ENCODE results near the gene SPECC1.
"Not testable (repeated sequence)": the region's sequence is repeated elsewhere in the genome, so short reads cannot be mapped to it uniquely, and the experiment has no call there.

Gene SPECC1

DNA sequence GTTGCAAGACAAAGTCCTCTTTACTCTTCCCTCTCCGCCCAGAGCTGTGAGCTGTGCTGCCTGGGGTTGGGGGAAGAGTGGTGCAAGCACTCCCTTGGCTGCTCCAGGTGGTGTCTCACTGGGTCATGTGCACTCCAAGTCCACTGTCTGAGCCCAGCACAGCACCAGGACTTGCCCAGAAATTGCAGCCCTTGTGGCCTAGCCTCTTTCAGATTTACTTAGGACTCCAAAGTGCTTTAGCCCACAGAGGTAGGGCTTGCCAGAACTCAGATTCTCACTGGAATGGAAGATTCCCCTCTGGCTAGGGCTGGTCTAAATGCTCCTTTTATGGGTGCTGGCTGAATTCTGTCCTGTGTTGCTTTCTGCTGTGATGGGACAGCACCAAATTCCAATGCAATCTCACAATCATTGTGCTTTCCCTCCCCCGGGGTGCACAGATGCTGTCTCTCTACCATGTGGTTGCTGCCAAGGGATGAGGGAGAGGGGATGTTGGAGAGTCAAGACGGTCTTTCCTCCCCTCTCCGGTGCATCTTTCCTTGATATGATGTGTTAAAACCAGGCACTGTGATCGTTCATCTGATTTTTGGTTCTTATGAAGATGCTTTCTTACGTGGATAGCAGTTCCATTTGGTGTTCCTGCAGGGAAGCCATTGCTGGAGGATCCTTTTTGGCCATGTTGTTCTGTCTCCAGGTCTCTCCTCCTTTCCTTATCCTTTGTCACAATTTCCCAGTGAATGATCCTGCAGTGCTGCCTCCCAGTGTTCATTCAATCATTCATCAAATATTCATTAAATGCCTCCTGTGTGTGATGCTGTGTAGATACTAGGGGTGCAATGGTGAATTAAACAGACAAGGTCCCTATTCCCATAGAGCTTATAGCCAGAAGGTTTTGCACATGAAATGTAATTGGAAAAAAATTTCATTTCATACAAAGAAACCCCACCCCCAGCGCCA, 216.3 kb downstream of the SPECC1 start:
- Histone ChIP-seq H3K36me3 (ENCODE audit: control insufficient read depth in 1 of 2, insufficient read depth in 2 of 2, low read length in 2 of 2) (peaks cover 13 to 25% of the 10 kb centered on the region in 2 experiments), H2AK5ac (ENCODE audit: low read length) (no peak overlapping the region), H3K4me1 (ENCODE audit: control insufficient read depth in 1 of 2, insufficient read depth in 2 of 2, low read length in 2 of 2) (peaks cover 22 to 24% of the 10 kb centered on the region in 2 experiments), H2BK5ac (ENCODE audit: low read depth, low read length, poor library complexity) (peak overlapping the region; percentile 75), H3K23ac (ENCODE audit: low read length) (no peak overlapping the region), H2BK12ac (ENCODE audit: low read length) (peak overlapping the region; percentile 62), H3K14ac (ENCODE audit: low read length) (no peak overlapping the region), H4K12ac (ENCODE audit: low read depth, low read length) (no peak overlapping the region), H3K4me2 (ENCODE audit: low read length) (no peak overlapping the region), H3K79me1 (ENCODE audit: low read length) (peaks cover 11% of the 10 kb centered on the region), H3K27me3 (ENCODE audit: insufficient read depth, low read length) (no peaks in the 10 kb centered on the region), H3K79me2 (ENCODE audit: control insufficient read depth, insufficient read depth, low read length, poor library complexity) (peaks cover 7% of the 10 kb centered on the region), H3K4ac (ENCODE audit: low read depth, low read length) (peak overlapping the region; percentile 56), H3K4me3 (ENCODE audit: low read depth, low read length) (no peak overlapping the region), H3K27ac (ENCODE audit: low read depth, low read length) (peak overlapping the region; percentile 72), H4K91ac (ENCODE audit: low read depth, low read length) (no peak overlapping the region), H3K9me3 (ENCODE audit: insufficient read depth, low read depth, low read length) (no peaks in the 10 kb centered on the region), H2AFZ (ENCODE audit: insufficient read depth, low read length, poor library complexity) (no peak overlapping the region), H3K9ac (ENCODE audit: low read length) (no peak overlapping the region), H3K18ac (ENCODE audit: low read length) (peak overlapping the region; percentile 62), H4K8ac (ENCODE audit: low read depth, low read length) (peak overlapping the region; percentile 43), H2BK120ac (ENCODE audit: insufficient read depth, low read length, poor library complexity) (peak overlapping the region; percentile 0)
- no CpG with 5 or more reads among the region's 7 CpGs for WGBS (ENCODE audit: extremely low coverage, insufficient coverage, insufficient read length)
- DNase-seq, result no peak

DNA sequence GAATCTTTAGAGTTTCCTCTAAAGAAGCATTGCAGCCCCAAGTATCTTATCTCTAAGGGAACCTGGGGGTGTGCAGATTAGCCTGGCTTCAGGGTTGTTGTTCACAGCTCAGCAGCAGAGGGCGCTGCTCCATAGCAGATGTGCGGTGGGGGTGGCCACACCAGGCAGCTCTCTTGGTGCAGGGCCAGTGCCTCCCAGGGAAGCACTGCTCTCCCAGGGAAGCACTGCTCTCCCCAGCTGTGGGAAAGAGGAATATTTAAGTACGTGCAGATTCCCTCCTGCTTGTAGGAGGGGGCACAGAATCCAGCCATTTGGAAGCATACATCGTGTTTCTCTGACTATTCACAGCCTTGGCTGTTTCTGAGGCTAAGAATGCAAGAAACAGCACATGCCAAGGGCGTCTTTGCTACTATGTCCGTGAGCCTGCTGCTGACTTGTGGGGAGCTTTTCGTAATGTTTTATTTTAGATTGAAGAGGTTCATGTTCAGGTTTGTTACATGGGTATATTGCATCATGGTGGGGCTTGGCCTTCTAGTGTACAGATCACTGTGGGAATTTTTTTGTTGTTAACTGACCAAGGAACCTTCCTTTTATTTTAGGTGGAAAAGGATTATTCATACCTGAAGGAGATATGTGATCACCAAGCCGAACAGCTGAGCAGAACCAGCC, 217.8 kb downstream of the SPECC1 start:
- no peak overlapping the region for H3K4me2 ChIP-seq (ENCODE audit: low read length)

DNA sequence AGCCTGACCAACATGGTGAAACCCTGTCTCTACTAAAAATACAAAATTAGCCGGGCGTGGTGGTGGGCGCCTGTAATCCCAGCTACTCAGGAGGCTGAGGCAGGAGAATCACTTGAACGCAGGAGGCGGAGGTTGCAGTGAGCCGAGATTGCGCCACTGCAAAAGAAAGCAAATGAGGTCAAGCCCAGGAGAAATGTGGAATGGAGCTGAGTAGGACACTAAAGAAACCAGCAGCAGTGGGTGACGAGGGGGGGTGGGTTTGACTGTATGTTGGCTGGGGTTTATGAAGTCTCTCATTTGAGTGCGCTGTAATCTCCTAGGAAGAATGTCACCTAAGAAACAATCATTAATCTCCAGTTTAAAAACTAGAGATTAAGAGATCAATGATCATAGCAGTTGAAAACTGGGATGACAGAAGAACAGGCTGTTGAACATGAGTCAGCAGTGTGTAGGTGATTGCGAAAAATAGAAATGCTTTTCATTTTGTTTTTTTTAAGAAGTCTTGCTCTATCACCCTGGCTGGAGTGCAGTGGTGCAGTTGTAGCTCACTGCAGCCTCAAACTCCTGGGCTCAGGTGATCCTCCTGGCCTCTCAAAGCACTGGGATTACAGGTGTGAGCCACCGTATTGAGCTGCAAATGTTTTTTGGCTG, 218.7 kb downstream of the SPECC1 start:
- H4K8ac ChIP-seq (ENCODE audit: low read depth, low read length); H3K27me3 ChIP-seq (ENCODE audit: insufficient read depth, low read length); H2BK12ac ChIP-seq (ENCODE audit: low read length); H2AFZ ChIP-seq (ENCODE audit: insufficient read depth, low read length, poor library complexity); H3K9ac ChIP-seq (ENCODE audit: low read length); H2AK5ac ChIP-seq (ENCODE audit: low read length); H3K79me2 ChIP-seq (ENCODE audit: control insufficient read depth, insufficient read depth, low read length, poor library complexity); H3K18ac ChIP-seq (ENCODE audit: low read length); H3K4me3 ChIP-seq (ENCODE audit: low read depth, low read length); H3K4me2 ChIP-seq (ENCODE audit: low read length); H2BK120ac ChIP-seq (ENCODE audit: insufficient read depth, low read length, poor library complexity); H3K23ac ChIP-seq (ENCODE audit: low read length); H3K9me3 ChIP-seq (ENCODE audit: insufficient read depth, low read depth, low read length); H2BK5ac ChIP-seq (ENCODE audit: low read depth, low read length, poor library complexity); H3K14ac ChIP-seq (ENCODE audit: low read length); H4K12ac ChIP-seq (ENCODE audit: low read depth, low read length); H4K91ac ChIP-seq (ENCODE audit: low read depth, low read length); H3K27ac ChIP-seq (ENCODE audit: low read depth, low read length): not testable (repeated sequence)
- Histone ChIP-seq H3K79me1 (ENCODE audit: low read length) (peaks cover 11% of the 10 kb centered on the region), H3K4ac (ENCODE audit: low read depth, low read length) (peak overlapping the region; percentile 42), H3K4me1 (ENCODE audit: control insufficient read depth in 1 of 2, insufficient read depth in 2 of 2, low read length in 2 of 2) (peaks cover 22 to 24% of the 10 kb centered on the region in 2 experiments), H3K36me3 (ENCODE audit: control insufficient read depth in 1 of 2, insufficient read depth in 2 of 2, low read length in 2 of 2) (peaks cover 26 to 47% of the 10 kb centered on the region in 2 experiments)
- peak; percentile 41 to 65 for DNase-seq
- no CpG with 5 or more reads among the region's 11 CpGs for WGBS (ENCODE audit: extremely low coverage, insufficient coverage, insufficient read length)

More for the DNA sequence above, 217.8 kb downstream of the SPECC1 start:
- no peak overlapping the region for H3K27ac ChIP-seq (ENCODE audit: low read depth, low read length)
- peak overlapping the region; percentile 33 for H3K18ac ChIP-seq (ENCODE audit: low read length)
- DNase-seq, result peak; percentile 65 to 80
- WGBS (ENCODE audit: extremely low coverage, insufficient coverage, insufficient read length), result no CpG with 5 or more reads among the region's 8 CpGs
- H3K4ac ChIP-seq (ENCODE audit: low read depth, low read length), result peak overlapping the region; percentile 65
- H3K23ac ChIP-seq (ENCODE audit: low read length), result no peak overlapping the region
- no peak overlapping the region for H3K9ac ChIP-seq (ENCODE audit: low read length)
- H3K27me3 ChIP-seq (ENCODE audit: insufficient read depth, low read length), result no peaks in the 10 kb centered on the region
- H4K12ac ChIP-seq (ENCODE audit: low read depth, low read length), result no peak overlapping the region
- H3K4me3 ChIP-seq (ENCODE audit: low read depth, low read length), result no peak overlapping the region
- no peak overlapping the region for H4K8ac ChIP-seq (ENCODE audit: low read depth, low read length)
- H2BK12ac ChIP-seq (ENCODE audit: low read length), result no peak overlapping the region
- H3K9me3 ChIP-seq (ENCODE audit: insufficient read depth, low read depth, low read length), result no peaks in the 10 kb centered on the region
- no peak overlapping the region for H3K14ac ChIP-seq (ENCODE audit: low read length)
- H2AK5ac ChIP-seq (ENCODE audit: low read length), result no peak overlapping the region
- no peak overlapping the region for H2BK120ac ChIP-seq (ENCODE audit: insufficient read depth, low read length, poor library complexity)
- H3K79me2 ChIP-seq (ENCODE audit: control insufficient read depth, insufficient read depth, low read length, poor library complexity), result peaks cover 6% of the 10 kb centered on the region
- H4K91ac ChIP-seq (ENCODE audit: low read depth, low read length), result no peak overlapping the region
- H2AFZ ChIP-seq (ENCODE audit: insufficient read depth, low read length, poor library complexity), result no peak overlapping the region
- peaks cover 11% of the 10 kb centered on the region for H3K79me1 ChIP-seq (ENCODE audit: low read length)
- H3K4me1 ChIP-seq (ENCODE audit: control insufficient read depth in 1 of 2, insufficient read depth in 2 of 2, low read length in 2 of 2), result peaks cover 22 to 24% of the 10 kb centered on the region in 2 experiments
- H3K36me3 ChIP-seq (ENCODE audit: control insufficient read depth in 1 of 2, insufficient read depth in 2 of 2, low read length in 2 of 2), result peaks cover 19 to 38% of the 10 kb centered on the region in 2 experiments
- no peak overlapping the region for H2BK5ac ChIP-seq (ENCODE audit: low read depth, low read length, poor library complexity)

- H3K4me2 ChIP-seq (ENCODE audit: low read length), result no peak overlapping the region
These were observed 219.3 kb downstream of the SPECC1 start for GRCh38 chr17:20228410-20228809.

More at GRCh38 chr17:20228410-20228809, 219.3 kb downstream of the SPECC1 start:
- H3K36me3 ChIP-seq (ENCODE audit: control insufficient read depth in 1 of 2, insufficient read depth in 2 of 2, low read length in 2 of 2), result peaks cover 26 to 48% of the 10 kb centered on the region in 2 experiments
- H3K4me1 ChIP-seq (ENCODE audit: control insufficient read depth in 1 of 2, insufficient read depth in 2 of 2, low read length in 2 of 2), result peaks cover 22 to 24% of the 10 kb centered on the region in 2 experiments
- no peak overlapping the region for H2AFZ ChIP-seq (ENCODE audit: insufficient read depth, low read length, poor library complexity)
- no peak overlapping the region for H4K91ac ChIP-seq (ENCODE audit: low read depth, low read length)
- no peak overlapping the region for H3K14ac ChIP-seq (ENCODE audit: low read length)
- H3K23ac ChIP-seq (ENCODE audit: low read length), result no peak overlapping the region
- H4K8ac ChIP-seq (ENCODE audit: low read depth, low read length), result no peak overlapping the region
- H2BK120ac ChIP-seq (ENCODE audit: insufficient read depth, low read length, poor library complexity), result no peak overlapping the region
- peaks cover 11% of the 10 kb centered on the region for H3K79me1 ChIP-seq (ENCODE audit: low read length)
- H3K9me3 ChIP-seq (ENCODE audit: insufficient read depth, low read depth, low read length), result no peaks in the 10 kb centered on the region
- H2BK5ac ChIP-seq (ENCODE audit: low read depth, low read length, poor library complexity), result no peak overlapping the region
- no peak overlapping the region for H2BK12ac ChIP-seq (ENCODE audit: low read length)
- H3K27me3 ChIP-seq (ENCODE audit: insufficient read depth, low read length), result no peaks in the 10 kb centered on the region
- H3K18ac ChIP-seq (ENCODE audit: low read length), result no peak overlapping the region
- H3K79me2 ChIP-seq (ENCODE audit: control insufficient read depth, insufficient read depth, low read length, poor library complexity), result peaks cover 5% of the 10 kb centered on the region
- H3K27ac ChIP-seq (ENCODE audit: low read depth, low read length), result no peak overlapping the region
- no peak overlapping the region for H4K12ac ChIP-seq (ENCODE audit: low read depth, low read length)
- DNase-seq, result peak in 1 of 2 donors; percentile 22
- H3K4me3 ChIP-seq (ENCODE audit: low read depth, low read length), result no peak overlapping the region
- H2AK5ac ChIP-seq (ENCODE audit: low read length), result no peak overlapping the region
- no peak overlapping the region for H3K4ac ChIP-seq (ENCODE audit: low read depth, low read length)
- H3K9ac ChIP-seq (ENCODE audit: low read length), result no peak overlapping the region
- no CpG with 5 or more reads among the region's 1 CpG for WGBS (ENCODE audit: extremely low coverage, insufficient coverage, insufficient read length)

Data from trophoblast cell (in vitro differentiated cells and primary cell).